Brain microvascular endothelial cell (primary cell): ENCODE results near the gene NEDD9.

Experiments used
- DNase-seq: peaks from one replicate; pipeline ENCODE4 v3.0.0-alpha.2; 2020
- H3K27ac ChIP-seq: fragments of 250-450 bp; sonication (Bioruptor Pico); 2 replicates; pipeline ENCODE4 v1.5.1; 2020; ENCODE audit warnings: mild to moderate bottlenecking, moderate library complexity
- H3K27me3 ChIP-seq: fragments of 250-450 bp; sonication (Bioruptor Pico); replicated peaks from 2 replicates; pipeline ENCODE4 v1.5.1; 2020; ENCODE audit warnings: mild to moderate bottlenecking
- H3K36me3 ChIP-seq: fragments of 250-450 bp; sonication (Bioruptor Pico); replicated peaks from 2 replicates; pipeline ENCODE4 v1.5.1; 2020; ENCODE audit warnings: mild to moderate bottlenecking
- H3K4me3 ChIP-seq: 2 replicates; pipeline ENCODE4 v1.5.1; 2011; ENCODE audit warnings: low read depth, mild to moderate bottlenecking, control low read depth, low read length, moderate library complexity
- CTCF ChIP-seq: IDR thresholded peaks from 2 replicates; pipeline ENCODE4 v1.5.1; 2011; ENCODE audit warnings: low read depth, mild to moderate bottlenecking, moderate library complexity, low read length, control low read depth, inconsistent platforms; ENCODE audit errors: missing control alignments
- in situ Hi-C: cut with HindIII; loops from 2 replicates; pipeline ENCODE4 v1.10.0; 2017; ENCODE audit warnings: low sequenced_read_pairs, low pct_ligation_motif_present

Gene NEDD9

GRCh38 chr6:11265932-11266331 is 33.5 kb upstream of the NEDD9 start:
- no peak for TF ChIP-seq CTCF
- Histone ChIP-seq H3K27ac (no peak overlapping the region), H3K36me3 (no peaks in the 10 kb centered on the region), H3K4me3 (no peak overlapping the region), H3K27me3 (no peaks in the 10 kb centered on the region)
- in situ Hi-C loops = no loop called here
- DNase-seq = no peak

DNA sequence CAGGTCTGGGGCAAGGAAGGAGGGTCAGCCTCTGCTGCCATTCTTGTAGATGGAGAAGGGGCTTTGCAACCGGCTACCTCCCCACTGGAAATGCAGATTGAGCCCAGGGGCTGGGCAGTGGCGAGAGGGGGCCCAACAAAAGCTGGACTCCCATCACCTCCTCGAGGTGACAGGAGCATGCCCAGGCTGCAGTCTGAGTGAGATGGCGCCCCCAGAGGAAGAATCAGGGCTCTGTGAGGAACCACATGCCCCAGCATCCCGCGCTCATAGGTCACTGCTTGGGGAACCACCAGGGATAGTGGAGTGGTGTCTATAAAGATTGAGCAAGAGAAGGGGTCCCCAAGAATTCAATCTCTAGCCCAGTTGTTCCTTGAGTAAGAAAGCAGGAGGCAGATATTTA is 31.6 kb upstream of the NEDD9 start:
- Histone ChIP-seq H3K27me3 (no peaks in the 10 kb centered on the region), H3K4me3 (no peak overlapping the region), H3K27ac (no peak overlapping the region), H3K36me3 (no peaks in the 10 kb centered on the region)
- DNase-seq = no peak
- TF ChIP-seq CTCF = no peak
- in situ Hi-C loops = no loop called here

- H3K27ac ChIP-seq = peak overlapping the region; percentile 45
- no peaks in the 10 kb centered on the region for H3K36me3 ChIP-seq
- peak; percentile 85 for DNase-seq
- TF ChIP-seq CTCF = no peak
- no peak overlapping the region for H3K4me3 ChIP-seq
- H3K27me3 ChIP-seq = no peaks in the 10 kb centered on the region
- in situ Hi-C loops = no loop called here
Measured at GRCh38 chr6:11263291-11263775, 30.9 kb upstream of the NEDD9 start.

DNA sequence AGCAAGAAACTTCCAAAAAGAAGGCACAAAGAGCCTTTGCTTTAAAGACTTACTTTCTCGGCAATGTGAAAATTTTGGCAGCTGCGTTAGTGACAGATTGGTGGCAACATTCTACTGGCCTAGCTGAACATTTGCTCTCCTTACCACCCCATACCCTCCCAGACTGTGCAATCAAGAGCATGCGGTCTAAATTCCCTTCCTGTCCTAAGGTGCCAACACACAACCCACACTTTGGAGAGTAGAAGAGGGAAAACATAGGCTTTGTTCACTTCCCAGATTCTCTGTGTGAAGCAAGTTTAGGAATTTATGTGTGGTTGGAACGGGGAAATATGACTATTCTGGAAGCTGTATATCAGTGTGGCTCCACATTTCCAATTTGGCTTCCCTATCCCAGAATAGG is 29.8 kb upstream of the NEDD9 start:
- no peak for DNase-seq
- Histone ChIP-seq H3K36me3 (no peaks in the 10 kb centered on the region), H3K27ac (no peak overlapping the region), H3K4me3 (no peak overlapping the region), H3K27me3 (no peaks in the 10 kb centered on the region)
- TF ChIP-seq CTCF = no peak
- in situ Hi-C loops = no loop called here

DNA sequence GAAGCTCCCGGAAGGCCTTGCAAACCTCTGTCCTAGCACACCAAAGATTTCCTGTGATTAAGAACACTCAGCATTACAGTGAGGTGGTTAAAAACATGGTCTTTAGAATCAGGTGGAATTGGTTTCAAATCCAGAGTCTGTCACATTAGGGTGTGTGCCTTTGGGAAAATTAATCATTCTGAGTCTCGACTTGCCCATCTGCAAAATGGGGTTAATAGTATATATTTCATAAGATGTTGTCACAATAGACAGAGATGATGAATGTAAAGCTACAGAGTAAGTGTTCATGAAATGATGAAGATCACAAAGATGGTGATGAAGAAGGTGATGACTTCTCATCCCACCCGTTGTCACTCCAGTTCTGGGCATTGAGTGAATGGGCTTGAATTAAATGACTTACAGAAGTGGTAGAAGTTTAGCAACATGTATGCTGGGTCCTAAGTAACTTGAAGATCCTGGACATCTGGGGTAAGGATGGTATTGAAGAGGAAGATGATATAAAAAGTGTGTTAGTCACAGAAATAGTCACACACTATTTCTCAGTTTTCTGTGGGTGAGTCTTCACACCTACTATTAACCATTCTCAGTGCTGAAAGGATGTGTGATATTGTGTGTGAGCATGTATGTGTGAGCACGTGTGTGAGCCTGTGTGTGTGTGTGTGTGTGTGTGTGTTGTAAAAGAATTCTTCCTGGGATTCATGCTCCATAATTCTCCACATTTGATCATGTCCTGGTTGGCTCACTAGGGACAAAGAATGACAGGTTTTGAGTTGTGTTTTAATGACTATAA is 28.0 kb upstream of the NEDD9 start:
- Histone ChIP-seq H3K27ac (no peak overlapping the region), H3K36me3 (no peaks in the 10 kb centered on the region), H3K4me3 (no peak overlapping the region), H3K27me3 (no peaks in the 10 kb centered on the region)
- in situ Hi-C loops = no loop called here
- DNase-seq = no peak
- TF ChIP-seq CTCF = no peak
